ENCODE results near the gene CLK2.
"Not testable (repeated sequence)": the region's sequence is repeated elsewhere in the genome, so short reads cannot be mapped to it uniquely, and the experiment has no call there.

The CLK2 gene

GRCh38 chr1:155241841-155242264, 31.5 kb downstream of the CLK2 start:
- DNase-seq (ENCODE audit: low spot score): no peak

DNA sequence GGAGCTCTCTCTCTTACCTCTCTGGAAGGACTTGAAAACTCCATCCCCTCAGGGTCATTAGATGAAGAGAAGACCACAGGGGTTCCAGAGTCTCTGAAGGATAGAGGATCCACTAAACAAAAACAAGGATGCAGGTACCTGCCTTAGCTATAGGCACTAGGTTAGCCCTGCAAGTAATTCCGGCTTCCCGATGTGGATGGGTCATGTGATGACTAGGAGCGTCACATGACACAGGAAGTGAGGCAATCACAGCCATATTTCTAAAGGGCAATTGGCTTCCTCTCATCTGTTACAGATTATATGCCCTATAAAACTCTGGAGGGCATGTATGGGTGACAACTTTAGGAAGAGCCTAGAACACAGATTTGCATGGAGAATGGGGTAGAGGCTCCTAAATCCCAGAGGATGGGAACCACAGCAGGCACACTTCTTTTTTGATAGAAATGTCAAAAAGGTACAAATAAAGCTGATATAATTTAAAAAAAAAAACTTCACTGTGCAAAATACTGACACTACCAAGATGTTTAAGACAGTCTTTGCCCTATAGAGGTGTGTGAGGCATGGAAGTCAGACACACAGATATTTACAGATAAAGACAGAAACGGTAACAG, 32.1 kb downstream of the CLK2 start:
- peak; percentile 87 for DNase-seq (ENCODE audit: low spot score)

GRCh38 chr1:155236451-155236850, 36.9 kb downstream of the CLK2 start:
- DNase-seq (ENCODE audit: low spot score): no peak

DNA sequence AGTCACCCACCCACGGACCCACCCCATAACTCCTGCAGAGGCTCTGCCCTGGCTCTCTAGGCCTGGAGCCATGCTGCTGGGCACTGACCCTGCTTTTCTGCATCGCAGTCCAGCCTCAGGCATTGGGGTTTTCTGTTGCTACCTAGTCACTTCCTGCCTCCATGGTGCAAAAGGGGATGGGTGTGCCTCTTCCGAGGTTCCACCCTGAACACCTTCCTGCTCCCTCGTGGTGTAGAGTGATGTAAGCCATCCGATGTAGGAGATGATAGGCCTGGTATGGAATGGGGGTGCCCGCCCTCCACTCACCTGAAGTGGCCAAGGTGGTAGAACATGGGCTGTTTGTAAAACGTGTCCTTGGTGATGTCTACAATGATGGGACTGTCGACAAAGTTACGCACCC, 37.9 kb downstream of the CLK2 start:
- DNase-seq (ENCODE audit: low spot score): not testable (repeated sequence)

DNA sequence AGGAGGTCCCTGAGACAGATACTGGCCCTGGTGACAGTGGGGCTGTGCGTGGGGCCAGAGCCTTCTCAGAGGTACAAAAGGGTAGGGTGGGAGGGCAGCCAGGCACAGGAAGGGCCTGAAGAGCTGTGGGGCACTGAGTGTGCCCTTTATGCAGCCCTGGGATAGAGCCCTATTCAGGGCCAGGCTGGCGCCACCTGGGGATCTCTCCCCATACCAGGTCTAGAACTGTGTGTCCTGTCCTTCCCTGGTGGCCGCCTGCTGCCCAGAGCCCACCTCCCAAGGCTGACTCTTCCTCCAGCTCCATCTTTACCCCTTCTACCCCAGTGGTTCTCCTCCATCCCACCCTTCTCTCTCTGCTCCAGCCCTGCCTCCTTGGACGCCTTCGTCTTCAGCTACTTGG, 39.8 kb downstream of the CLK2 start:
- not testable (repeated sequence) for DNase-seq (ENCODE audit: low spot score)

- DNase-seq (ENCODE audit: low spot score): peak; percentile 46
Observed at GRCh38 chr1:155232001-155232978, 41.0 kb downstream of the CLK2 start.

GRCh38 chr1:155231302-155231701, 42.0 kb downstream of the CLK2 start:
- not testable (repeated sequence) for DNase-seq (ENCODE audit: low spot score)

DNA sequence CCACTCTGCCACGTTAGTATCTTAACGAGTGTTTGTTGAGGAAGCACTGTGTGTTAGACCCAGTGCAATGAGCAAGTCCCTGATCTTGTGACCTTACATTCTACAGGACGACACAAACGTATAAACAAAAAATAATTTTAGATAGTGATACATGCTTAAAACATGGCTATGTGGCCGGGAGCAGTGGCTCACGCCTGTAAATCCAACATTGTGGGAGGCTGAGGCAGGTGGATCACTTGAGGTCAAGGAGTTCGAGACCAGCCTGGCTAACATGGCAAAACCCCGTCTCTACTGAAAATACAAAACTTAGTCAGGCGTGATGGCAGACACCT, 45.2 kb downstream of the CLK2 start:
- DNase-seq (ENCODE audit: low spot score): no peak

DNA sequence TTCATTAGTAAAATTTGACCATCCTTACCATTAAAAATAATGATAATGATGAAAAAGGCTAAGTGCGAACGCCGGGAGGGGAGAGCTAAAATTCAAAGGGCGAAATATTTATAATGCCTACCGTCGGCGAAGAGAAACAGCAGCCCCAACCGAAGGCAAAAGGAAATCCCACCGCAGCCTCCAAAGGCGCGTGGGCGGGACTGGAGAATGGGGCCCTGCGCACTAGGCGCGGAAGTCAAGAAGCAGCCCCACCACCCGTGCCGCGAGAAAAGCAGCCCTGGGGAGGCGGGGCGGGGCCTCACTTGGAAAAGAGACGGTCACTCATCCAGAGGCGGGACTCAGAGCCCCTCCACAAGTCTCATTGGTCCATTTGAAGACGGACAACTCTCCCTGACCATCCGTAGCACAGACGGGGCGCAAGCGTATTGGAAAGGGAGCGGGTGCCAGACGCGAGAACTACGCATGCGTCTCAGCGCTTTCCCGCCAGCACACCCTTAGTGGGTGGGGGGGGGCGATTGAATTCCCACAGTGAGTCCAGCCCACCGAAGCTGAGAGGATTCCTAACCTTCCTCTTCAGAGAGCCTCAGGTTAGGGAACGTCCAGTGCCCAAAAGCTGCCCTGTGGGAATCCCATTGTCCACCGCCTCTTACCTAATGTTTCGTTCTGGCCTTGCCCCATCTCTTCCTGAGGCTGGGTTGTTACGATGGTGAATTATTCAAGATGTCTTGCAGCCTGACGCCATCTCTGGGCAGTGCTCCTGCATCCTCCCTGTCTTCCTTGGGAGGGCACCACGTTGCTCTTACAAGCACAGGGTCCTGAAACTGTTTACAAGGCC, 45.8 kb downstream of the CLK2 start:
- peak; percentile 98 for DNase-seq (ENCODE audit: low spot score)

DNA sequence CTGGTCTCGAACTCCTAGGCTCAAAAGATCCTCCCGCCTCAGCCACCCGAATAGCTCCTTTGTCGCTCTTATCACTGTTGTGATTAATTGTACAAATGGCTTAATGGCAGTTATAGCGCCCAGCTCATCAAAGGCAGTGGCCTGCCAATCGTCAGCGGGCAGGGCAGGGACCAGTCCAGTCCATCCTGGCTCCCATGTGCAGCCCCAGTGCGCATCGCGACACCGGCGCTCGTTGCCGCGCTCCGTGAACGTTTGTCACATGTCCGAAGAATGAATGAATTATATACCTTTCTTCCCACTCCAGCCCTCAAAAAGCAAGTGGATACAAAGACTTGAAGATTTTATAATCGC, 46.4 kb downstream of the CLK2 start:
- peak; percentile 52 for DNase-seq (ENCODE audit: low spot score)

DNA sequence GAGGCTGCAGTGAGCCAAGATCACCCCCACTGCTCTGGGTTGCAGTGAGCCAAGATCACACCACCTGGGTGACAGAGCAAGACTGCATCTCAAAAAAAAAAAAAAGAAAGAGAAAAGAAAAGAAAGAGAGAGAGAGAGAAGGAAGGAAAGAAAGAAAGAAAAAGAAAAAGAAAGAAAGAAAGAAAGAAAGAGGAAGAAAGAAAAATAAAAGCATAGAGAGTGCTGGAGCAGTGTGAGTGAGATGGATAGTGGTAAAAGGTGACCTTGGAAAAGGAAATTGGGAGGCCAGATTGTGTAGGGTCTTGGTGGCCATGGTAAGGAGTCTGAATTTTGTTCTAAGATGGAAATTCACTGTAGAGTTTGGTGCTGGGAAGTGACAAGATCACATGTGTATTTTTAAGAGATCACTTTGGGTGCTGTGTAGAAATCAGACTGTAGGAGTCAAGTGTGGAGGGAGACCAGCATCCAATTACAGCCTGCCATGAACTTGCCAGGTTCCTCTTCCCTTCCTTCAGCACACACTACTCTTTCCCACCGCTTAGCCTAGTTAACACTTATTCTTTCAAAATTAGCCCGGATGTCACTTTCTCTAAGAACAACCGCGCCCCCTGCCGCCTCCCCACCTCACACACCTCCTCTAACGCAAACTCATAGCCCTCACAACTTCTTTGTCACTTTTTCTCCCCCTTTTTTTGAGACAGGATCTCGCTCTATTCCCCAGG, 47.0 kb downstream of the CLK2 start:
- DNase-seq (ENCODE audit: low spot score): peak; percentile 71

- not testable (repeated sequence) for DNase-seq (ENCODE audit: low spot score)
Observed at GRCh38 chr1:155225404-155225759, 47.9 kb downstream of the CLK2 start.

DNA sequence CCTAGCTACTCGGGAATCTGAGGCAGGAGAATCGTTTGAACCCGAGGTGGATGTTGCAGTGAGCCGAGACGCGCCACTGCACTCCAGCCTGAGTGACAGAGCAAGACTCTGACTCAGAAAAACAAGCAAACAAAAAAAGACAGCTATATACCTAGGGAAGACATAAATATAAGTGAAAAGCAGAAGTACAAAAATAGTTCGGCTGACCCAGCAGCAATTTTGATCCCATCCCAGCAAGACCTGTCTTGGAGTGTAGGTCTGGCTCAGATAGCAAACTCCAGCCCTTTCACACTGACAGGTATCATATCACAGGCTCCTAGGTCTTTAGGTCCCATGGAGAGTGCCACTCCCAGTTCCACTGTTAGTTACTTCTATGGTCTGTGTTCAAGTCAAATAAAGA, 50.3 kb downstream of the CLK2 start:
- DNase-seq (ENCODE audit: low spot score): no peak

GRCh38 chr1:155220211-155220965, 52.9 kb downstream of the CLK2 start:
- not testable (repeated sequence) for DNase-seq (ENCODE audit: low spot score)

GRCh38 chr1:155219592-155220031, 53.7 kb downstream of the CLK2 start:
- peak; percentile 75 for DNase-seq (ENCODE audit: low spot score)

DNA sequence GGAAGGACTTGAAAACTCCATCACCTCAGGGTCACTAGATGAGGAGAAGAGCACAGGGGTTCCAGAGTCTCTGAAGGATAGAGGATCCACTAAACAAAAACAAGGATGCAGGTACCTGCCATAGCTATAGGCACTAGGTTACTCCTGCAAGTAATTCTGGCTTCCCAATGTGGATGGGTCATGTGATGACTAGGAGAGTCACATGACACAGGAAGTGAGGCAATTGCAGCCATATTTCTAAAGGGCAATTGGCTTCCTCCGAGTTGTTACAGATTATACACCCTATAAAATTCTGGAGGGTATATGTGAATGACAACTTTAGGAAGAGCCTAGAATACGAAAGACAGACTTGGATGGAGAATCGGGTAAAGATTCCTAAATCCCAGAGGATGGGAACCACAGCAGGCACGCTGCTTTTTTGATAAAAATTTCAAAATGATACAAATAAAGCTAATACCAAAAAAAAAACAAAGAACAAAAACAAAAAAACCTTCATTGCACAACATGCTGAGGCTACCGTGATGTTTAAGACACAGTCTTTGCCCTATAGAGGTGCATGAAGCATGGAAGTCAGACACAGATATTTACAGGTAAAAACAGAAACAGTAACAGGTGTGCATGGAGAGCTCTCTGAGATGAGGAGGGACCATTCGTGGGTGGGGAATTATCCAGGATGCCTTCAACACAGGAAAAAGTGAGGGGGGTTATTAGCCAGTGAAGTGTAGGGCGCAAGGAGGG, 54.3 kb downstream of the CLK2 start:
- DNase-seq (ENCODE audit: low spot score): peak; percentile 84

DNA sequence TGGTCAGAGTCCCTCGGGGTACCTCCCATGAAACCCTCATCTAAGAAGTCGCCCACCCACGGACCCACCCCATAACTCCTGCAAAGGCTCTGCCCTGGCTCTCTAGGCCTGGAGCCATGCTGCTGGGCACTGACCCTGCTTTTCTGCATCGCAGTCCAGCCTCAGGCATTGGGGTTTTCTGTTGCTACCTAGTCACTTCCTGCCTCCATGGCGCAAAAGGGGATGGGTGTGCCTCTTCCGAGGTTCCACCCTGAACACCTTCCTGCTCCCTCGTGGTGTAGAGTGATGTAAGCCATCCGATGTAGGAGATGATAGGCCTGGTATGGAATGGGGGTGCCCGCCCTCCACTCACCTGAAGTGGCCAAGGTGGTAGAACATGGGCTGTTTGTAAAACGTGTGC, 58.6 kb downstream of the CLK2 start:
- DNase-seq (ENCODE audit: low spot score): not testable (repeated sequence)

Data from globus pallidus (tissue), 1 donor.